Keratinocyte (primary cell): ENCODE data around the gene ALDH3B2.

Experiments used
- CTCF ChIP-seq, 3 experiments: IDR thresholded peaks in 1 of 3; conservative IDR thresholded peaks in 1 of 3; optimal IDR thresholded peaks in 1 of 3; 2 replicates in 2 of 3; 3 replicates in 1 of 3; pipeline versions ENCODE3 to v1.5.1; 2011; ENCODE audit warnings: low read length in 3 of 3, mild to moderate bottlenecking in 3 of 3, moderate library complexity in 2 of 3, control low read depth in 1 of 3, inconsistent platforms in 1 of 3; ENCODE audit not compliant: insufficient read depth in 2 of 3; ENCODE audit errors: extremely low read depth in 1 of 3
- EZH2 ChIP-seq: IDR thresholded peaks from one replicate; pipeline ENCODE4 v1.6.1; 2012; ENCODE audit warnings: inconsistent platforms, mild to moderate bottlenecking, low read length, moderate library complexity

DNA sequence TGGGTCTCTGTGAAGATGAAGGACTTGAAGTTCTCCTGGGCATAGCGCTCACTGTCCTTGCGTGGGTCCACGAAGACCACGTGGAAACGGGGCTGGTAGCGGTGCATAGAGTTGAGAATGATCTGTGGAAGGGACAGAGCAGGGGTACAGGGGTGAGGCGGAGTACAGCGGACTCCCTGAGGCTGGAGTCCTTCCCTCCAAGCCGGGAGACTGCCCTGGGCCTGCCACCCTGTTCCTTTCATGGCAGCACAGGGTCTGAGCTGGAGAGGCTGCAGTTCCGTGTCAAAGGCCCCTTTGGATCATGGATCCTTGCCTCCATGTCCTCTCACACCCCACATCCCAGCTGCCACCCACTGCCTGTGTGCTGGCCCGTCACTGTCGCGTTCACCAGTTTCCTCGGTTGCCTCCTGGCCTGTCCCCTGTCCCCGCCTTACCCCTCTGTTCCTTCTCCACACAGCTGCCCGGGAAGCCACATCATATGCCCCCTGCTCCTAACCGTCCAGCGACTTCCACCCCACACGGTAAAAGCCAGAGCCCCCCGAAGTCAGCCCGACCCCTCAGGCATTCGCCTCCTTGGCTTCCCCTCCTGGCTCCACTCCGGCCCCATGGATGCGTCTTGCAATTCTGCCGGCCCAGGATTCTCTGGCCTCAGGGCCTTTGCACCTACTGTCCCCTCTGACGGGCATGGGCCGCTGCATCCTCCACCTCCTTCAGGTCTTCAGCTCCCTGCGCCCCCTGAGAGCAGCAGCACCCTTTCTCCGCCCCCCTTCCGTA is 41.3 kb downstream of the ALDH3B2 start:
- TF ChIP-seq CTCF (optimal IDR thresholded peaks at IDR 0.05 in 1 of 3, IDR thresholded peaks at IDR 0.05 in 1 of 3, conservative IDR thresholded peaks at IDR 0.05 in 1 of 3; ENCODE audit: extremely low read depth in 1 of 3, insufficient read depth in 2 of 3, low read length in 3 of 3) (no peak), EZH2 (no peak)
